ENCODE measurements around the gene TP53I13.

- no peak for TF ChIP-seq CTCF (IDR thresholded peaks at IDR 0.05; ENCODE audit: insufficient read depth, low read length)
- no peak for TF ChIP-seq POLR2AphosphoS5 (IDR thresholded peaks at IDR 0.05; ENCODE audit: low read depth)
- TF ChIP-seq REST (IDR thresholded peaks at IDR 0.05; ENCODE audit: insufficient replicate concordance, low read depth): no peak
- TF ChIP-seq SPI1 (IDR thresholded peaks at IDR 0.05; ENCODE audit: borderline replicate concordance, low read depth): no peak
Measured at GRCh38 chr17:29620779-29621500, 52.4 kb downstream of the TP53I13 start.

Data from HL-60 (cell line).